ENCODE data around the gene TWF2.

Gene TWF2

DNA sequence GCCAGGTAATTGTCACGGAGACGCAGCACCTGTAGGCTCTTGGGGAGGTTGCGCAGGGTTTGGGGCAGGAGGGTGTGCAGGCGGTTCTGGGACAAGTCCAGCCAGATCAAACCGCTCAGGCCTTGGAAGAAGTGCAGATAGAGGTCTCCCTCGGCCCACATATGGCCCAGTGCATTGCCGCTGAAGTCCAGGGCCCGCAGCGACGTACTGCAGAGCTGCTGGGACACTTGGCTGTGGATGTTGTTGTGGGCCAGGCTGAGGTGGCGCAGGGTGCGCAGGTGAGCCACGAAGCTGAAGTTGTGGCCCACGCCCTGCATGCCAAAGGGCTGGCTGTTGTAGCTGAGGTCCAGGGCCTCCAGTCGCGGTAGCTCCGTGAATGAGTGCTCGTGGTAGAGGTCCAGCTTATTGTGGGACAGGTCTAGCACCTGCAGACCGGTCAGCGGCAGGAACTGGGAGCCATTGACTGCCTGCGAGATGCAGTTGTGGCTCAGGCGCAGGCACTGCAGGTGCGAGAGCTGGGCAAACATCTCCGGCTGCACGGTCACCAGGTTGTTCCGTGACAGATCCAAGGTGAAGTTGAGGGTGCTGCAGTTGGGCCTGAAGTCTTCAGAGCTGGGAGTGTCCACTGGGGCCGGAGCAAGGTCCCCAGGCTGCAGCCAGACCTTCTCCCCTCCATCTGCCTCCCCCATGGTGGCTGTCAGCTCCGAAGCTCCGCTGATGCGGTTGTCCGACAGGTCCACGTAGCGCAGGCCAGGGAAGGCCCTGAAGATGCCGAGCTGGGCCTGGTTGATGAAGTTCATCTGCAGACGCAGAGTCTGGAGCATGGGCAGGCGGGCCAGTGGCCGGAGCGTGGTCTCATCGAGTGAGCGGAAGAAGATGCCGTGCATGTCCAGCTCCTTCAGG lies 16.4 kb downstream of the TWF2 start:
- DNase-seq (ENCODE audit: low read depth), result no peak
- H3K4me3 ChIP-seq (ENCODE audit: low read depth, low read length), result no peak overlapping the region
- TF ChIP-seq POLR2A (IDR thresholded peaks at IDR 0.05; ENCODE audit: extremely low read depth, insufficient read length) (no peak), MYC (IDR thresholded peaks at IDR 0.05; ENCODE audit: low read depth, low read length) (no peak)
- TF ChIP-seq, protein P1, sequence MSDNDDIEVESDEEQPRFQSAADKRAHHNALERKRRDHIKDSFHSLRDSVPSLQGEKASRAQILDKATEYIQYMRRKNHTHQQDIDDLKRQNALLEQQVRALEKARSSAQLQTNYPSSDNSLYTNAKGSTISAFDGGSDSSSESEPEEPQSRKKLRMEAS (IDR thresholded peaks at IDR 0.05; ENCODE audit: low read depth, low read length), result no peak
- TF ChIP-seq, protein P2, sequence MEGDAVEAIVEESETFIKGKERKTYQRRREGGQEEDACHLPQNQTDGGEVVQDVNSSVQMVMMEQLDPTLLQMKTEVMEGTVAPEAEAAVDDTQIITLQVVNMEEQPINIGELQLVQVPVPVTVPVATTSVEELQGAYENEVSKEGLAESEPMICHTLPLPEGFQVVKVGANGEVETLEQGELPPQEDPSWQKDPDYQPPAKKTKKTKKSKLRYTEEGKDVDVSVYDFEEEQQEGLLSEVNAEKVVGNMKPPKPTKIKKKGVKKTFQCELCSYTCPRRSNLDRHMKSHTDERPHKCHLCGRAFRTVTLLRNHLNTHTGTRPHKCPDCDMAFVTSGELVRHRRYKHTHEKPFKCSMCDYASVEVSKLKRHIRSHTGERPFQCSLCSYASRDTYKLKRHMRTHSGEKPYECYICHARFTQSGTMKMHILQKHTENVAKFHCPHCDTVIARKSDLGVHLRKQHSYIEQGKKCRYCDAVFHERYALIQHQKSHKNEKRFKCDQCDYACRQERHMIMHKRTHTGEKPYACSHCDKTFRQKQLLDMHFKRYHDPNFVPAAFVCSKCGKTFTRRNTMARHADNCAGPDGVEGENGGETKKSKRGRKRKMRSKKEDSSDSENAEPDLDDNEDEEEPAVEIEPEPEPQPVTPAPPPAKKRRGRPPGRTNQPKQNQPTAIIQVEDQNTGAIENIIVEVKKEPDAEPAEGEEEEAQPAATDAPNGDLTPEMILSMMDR (IDR thresholded peaks at IDR 0.05; ENCODE audit: low read depth, low read length), result no peak

DNA sequence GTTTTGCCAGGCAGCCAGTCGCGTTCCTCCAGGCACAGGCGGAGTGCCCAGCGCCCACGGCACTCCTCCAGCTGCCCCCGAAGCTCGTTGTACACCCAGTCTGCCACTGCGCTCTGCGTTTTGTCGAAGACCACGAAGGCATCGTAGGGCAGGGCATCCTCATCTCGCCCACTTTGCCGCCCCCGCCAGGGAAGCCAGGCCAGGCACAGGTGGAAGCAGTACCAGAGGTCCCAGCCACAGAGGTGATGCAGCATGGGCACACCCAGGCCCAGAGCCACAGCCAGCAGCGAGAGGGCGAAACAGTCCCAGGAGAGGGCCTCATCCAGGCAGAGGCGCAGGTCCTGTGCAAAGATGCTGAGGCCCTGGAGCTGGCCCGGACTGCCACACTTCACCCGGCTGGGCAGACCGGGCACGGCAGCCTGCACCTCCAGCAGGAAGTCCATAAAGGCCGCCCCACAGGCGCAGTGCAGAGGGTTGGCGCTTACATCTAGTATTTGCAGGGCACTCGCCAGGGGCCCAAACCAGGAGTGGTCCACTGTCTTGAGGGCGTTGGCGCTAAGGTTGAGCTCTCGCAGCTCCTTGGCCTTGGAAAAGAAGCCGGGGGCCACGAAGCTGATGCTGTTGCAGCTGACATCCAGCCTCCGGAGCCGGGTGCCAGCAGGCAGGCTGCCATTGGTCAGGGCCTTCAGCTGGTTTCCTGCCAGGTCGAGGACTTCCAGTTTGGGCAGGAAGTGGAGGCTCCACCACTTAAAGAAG lies 17.2 kb downstream of the TWF2 start:
- TF ChIP-seq MYC (IDR thresholded peaks at IDR 0.05; ENCODE audit: low read depth, low read length), result no peak
- TF ChIP-seq, protein P2 (IDR thresholded peaks at IDR 0.05; ENCODE audit: low read depth, low read length), result no peak
- TF ChIP-seq POLR2A (IDR thresholded peaks at IDR 0.05; ENCODE audit: extremely low read depth, insufficient read length), result no peak
- TF ChIP-seq, protein P1 (IDR thresholded peaks at IDR 0.05; ENCODE audit: low read depth, low read length), result no peak
- no peak overlapping the region for H3K4me3 ChIP-seq (ENCODE audit: low read depth, low read length)
- DNase-seq (ENCODE audit: low read depth), result no peak

DNA sequence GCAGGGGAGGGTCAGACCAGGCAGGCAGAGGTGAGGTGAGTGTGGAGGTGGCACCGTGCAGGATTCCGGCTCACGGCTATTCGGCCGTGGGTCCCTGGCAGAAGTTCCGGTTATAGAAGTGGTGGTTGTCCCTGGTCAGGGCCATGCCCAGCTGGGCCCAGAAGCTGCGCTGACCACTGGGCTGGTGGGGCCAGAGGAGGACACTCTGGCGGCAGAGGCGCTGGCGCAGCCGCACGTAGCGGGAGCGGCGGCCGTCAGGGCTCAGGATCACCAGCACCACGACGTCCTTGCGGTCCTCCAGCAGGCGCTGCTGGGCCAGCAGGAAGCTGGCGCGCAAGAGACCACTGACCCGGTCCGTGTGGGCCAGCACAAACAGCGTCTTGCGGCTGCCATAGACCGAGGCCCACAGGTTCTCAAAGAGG lies 17.8 kb downstream of the TWF2 start:
- no peak overlapping the region for H3K4me3 ChIP-seq (ENCODE audit: low read depth, low read length)
- no peak for DNase-seq (ENCODE audit: low read depth)
- TF ChIP-seq, protein P1 (IDR thresholded peaks at IDR 0.05; ENCODE audit: low read depth, low read length), result no peak
- TF ChIP-seq, protein P2 (IDR thresholded peaks at IDR 0.05; ENCODE audit: low read depth, low read length), result no peak
- TF ChIP-seq POLR2A (IDR thresholded peaks at IDR 0.05; ENCODE audit: extremely low read depth, insufficient read length) (no peak), MYC (IDR thresholded peaks at IDR 0.05; ENCODE audit: low read depth, low read length) (no peak)

DNA sequence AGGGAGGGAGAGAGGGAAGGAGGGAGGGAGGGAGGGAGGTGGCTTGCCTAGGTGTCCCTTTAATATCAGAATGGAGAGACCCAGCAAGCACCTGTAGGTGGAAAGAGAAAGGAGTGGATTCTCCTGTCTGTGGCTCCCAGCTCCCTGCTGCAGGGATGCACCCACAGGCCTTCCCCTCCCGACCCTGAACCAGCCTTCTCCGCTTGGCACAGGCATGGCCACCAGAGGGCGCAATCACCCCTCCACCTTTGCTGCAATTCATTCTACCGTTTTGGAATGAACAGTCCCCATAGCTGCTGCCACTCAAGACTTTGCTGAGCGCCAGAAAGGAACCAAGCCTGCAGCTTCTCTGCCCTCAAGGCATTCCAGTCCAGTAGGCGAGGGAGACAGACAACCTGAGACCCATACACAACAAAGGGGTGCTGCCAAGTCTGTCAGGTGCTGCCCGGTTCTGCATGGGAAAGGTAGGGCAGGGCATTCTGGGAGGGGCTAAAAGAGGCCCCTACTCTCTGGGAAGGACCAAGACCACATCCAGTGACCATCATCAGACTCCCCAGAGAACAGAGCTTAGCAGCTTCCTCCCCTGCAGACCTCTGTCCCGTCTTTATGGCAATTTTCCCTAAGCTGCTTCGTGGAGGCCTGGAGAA lies 18.5 kb downstream of the TWF2 start:
- DNase-seq (ENCODE audit: low read depth), result peak; percentile 88
- TF ChIP-seq POLR2A (IDR thresholded peaks at IDR 0.05; ENCODE audit: extremely low read depth, insufficient read length) (no peak), MYC (IDR thresholded peaks at IDR 0.05; ENCODE audit: low read depth, low read length) (peak; percentile 40; the same call in 1 of the 2 replicates)
- TF ChIP-seq, protein P1 (IDR thresholded peaks at IDR 0.05; ENCODE audit: low read depth, low read length), result peak; percentile 54
- TF ChIP-seq, protein P2 (IDR thresholded peaks at IDR 0.05; ENCODE audit: low read depth, low read length), result peak; percentile 91
- no peak overlapping the region for H3K4me3 ChIP-seq (ENCODE audit: low read depth, low read length)

DNA sequence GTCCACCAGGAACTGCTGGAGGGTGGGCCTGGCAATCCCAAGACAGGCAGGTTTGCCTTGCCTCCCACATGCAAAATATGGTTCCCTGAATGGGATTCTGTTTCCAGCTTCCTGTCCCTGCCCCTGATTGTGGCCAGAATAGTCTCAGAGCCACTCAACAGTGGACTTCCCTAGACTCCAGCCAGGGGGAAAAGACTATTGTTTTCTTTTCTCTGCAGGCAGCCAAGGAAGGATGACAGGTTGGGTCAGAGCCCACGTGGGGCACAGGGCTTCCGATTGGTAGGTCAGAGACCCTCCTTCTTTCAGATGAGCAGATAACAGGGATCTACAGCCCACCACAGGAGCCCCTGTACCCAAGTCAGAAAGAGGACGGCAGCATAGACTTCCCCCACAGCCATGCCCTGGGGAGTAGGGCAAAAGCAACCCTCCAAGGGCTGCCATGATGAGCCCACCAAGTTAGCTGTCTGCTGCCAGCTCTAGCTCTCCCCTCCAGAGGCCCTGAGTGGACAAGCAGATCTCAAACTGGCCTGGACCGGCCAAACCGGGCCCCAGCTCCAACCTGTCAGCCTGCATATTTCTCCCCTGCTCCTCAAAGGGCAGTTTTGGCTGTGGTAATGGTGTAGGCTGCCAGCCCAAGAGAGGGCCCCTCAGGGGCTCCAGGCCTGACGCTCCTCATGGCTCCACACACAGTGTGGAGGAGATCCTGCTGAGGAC lies 19.9 kb downstream of the TWF2 start:
- TF ChIP-seq, protein P1 (IDR thresholded peaks at IDR 0.05; ENCODE audit: low read depth, low read length), result no peak
- TF ChIP-seq, protein P2 (IDR thresholded peaks at IDR 0.05; ENCODE audit: low read depth, low read length), result no peak
- TF ChIP-seq POLR2A (IDR thresholded peaks at IDR 0.05; ENCODE audit: extremely low read depth, insufficient read length) (no peak), MYC (IDR thresholded peaks at IDR 0.05; ENCODE audit: low read depth, low read length) (no peak)
- DNase-seq (ENCODE audit: low read depth), result no peak
- no peak overlapping the region for H3K4me3 ChIP-seq (ENCODE audit: low read depth, low read length)

Data from NB4 (cell line).